HG03521 (cell line): ENCODE measurements around the gene B3GLCT.
"Not testable (repeated sequence)": the region's sequence is repeated elsewhere in the genome, so short reads cannot be mapped to it uniquely, and the experiment has no call there.

Source experiments
- ATAC-seq: cut with Tn5 transposase; IDR thresholded peaks from one replicate; pipeline ENCODE4 v1.9.1; 2021; ENCODE audit warnings: mild to moderate bottlenecking, moderate library complexity; ENCODE audit not compliant: unreplicated experiment

B3GLCT gene

GRCh38 chr13:31199849-31200636 is at the start of gene B3GLCT:
Gene B3GLCT (plus strand): TSS chr13:31199975. CDS start chr13:31200085, 110 bp downstream.
- peak; percentile 81 for ATAC-seq

- ATAC-seq: no peak
These were observed 49.3 kb upstream of the B3GLCT start for GRCh38 chr13:31150315-31150985.

GRCh38 chr13:31151837-31152236 is 47.9 kb upstream of the B3GLCT start:
- ATAC-seq: no peak

- ATAC-seq: no peak
These were observed 44.8 kb upstream of the B3GLCT start for GRCh38 chr13:31154939-31155338.

GRCh38 chr13:31159306-31159705 is 40.5 kb upstream of the B3GLCT start:
- no peak for ATAC-seq

GRCh38 chr13:31160857-31161556 is 38.8 kb upstream of the B3GLCT start:
- peak; percentile 17 for ATAC-seq

- ATAC-seq: peak; percentile 76
These were observed 38.1 kb upstream of the B3GLCT start, which contains the start of gene HSPH1 for GRCh38 chr13:31161557-31162150. Gene HSPH1 (minus strand): TSS chr13:31161904. CDS start chr13:31161582, 322 bp downstream.

GRCh38 chr13:31162151-31163008 is 37.4 kb upstream of the B3GLCT start:
- ATAC-seq: peak; percentile 78

GRCh38 chr13:31166591-31166990 is 33.2 kb upstream of the B3GLCT start:
- ATAC-seq: no peak

- ATAC-seq: no peak
These were observed 32.3 kb upstream of the B3GLCT start for GRCh38 chr13:31167490-31167889.

- no peak for ATAC-seq
These were observed 31.6 kb upstream of the B3GLCT start for GRCh38 chr13:31168166-31168565.

- ATAC-seq: no peak
These were observed 31.0 kb upstream of the B3GLCT start for GRCh38 chr13:31168736-31169135.

- ATAC-seq: no peak
These were observed 27.8 kb upstream of the B3GLCT start for GRCh38 chr13:31172001-31172400.

- no peak for ATAC-seq
These were observed 27.2 kb upstream of the B3GLCT start for GRCh38 chr13:31172535-31172934.

- no peak for ATAC-seq
These were observed 25.8 kb upstream of the B3GLCT start for GRCh38 chr13:31174018-31174417.

GRCh38 chr13:31175847-31176532 is 23.8 kb upstream of the B3GLCT start:
- no peak for ATAC-seq

- not testable (repeated sequence) for ATAC-seq
These were observed 21.8 kb upstream of the B3GLCT start for GRCh38 chr13:31177813-31178495.

GRCh38 chr13:31179241-31179640 is 20.5 kb upstream of the B3GLCT start:
- no peak for ATAC-seq

GRCh38 chr13:31179754-31180153 is 20.0 kb upstream of the B3GLCT start:
- ATAC-seq: no peak
